ENCODE results near the gene NAALADL2. TPM values are rescaled to one million over a fixed set of nuclear protein-coding genes. Genes with fewer than 3 reads are reported as not detected.
A peak's percentile ranks its signal among the peaks of the same experiment; 100 is the strongest.

NAALADL2 gene
- total and polyA plus RNA-seq, 7 donors, result 0.56 to 3.3 (median 1.6) TPM

DNA sequence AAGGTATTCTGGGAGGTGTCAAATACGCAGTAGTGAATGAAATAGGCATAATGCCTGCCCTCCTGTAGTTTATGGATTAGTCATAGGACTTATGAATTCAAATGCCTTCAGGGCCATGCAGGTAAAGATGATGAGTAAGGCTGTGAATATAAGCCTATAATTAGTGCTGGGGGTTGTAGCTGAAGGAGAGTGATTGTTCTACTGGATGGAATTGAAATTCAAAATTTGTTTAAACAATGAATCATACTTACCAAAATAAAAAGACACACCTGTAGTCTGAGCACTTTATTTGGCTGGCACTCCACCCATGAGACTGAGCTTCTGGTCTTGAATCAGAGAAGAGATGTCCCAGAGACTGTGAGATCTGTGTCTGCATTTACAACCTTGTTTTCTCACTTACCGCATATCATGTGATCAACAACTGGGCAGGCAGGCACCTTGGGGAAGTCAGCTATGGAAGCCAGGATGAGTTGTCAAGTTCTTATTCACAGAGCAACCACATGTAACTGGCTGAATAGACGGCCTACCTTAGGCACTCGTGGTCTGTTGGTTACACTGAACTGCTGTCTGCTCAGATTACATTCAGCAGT lies 291.8 kb downstream of the NAALADL2 start:
- 59 to 65% (median 63%) methylated on average over 4 of the region's 4 CpGs for WGBS, 3 donors
- no peaks in the 10 kb centered on the region for H3K4me1 ChIP-seq
- H3K27ac ChIP-seq, result no peak overlapping the region
- no peak overlapping the region for H3K4me3 ChIP-seq
- TF ChIP-seq, protein P1, sequence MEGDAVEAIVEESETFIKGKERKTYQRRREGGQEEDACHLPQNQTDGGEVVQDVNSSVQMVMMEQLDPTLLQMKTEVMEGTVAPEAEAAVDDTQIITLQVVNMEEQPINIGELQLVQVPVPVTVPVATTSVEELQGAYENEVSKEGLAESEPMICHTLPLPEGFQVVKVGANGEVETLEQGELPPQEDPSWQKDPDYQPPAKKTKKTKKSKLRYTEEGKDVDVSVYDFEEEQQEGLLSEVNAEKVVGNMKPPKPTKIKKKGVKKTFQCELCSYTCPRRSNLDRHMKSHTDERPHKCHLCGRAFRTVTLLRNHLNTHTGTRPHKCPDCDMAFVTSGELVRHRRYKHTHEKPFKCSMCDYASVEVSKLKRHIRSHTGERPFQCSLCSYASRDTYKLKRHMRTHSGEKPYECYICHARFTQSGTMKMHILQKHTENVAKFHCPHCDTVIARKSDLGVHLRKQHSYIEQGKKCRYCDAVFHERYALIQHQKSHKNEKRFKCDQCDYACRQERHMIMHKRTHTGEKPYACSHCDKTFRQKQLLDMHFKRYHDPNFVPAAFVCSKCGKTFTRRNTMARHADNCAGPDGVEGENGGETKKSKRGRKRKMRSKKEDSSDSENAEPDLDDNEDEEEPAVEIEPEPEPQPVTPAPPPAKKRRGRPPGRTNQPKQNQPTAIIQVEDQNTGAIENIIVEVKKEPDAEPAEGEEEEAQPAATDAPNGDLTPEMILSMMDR (IDR thresholded peaks at IDR 0.05), result no peak
- H3K36me3 ChIP-seq (ENCODE audit: insufficient read depth in 1 of 2, low read depth in 1 of 2), result no peaks in the 10 kb centered on the region
- intact Hi-C loops (cut with DNase I), result no loop called here
- no peaks in the 10 kb centered on the region for H3K9me3 ChIP-seq
- ATAC-seq, result peak in 2 of 4 donors; percentile 28 to 58
- H3K27me3 ChIP-seq (ENCODE audit: insufficient read depth in 3 of 3, low read length in 2 of 3), result no peaks in the 10 kb centered on the region
- DNase-seq, result no peak

DNA sequence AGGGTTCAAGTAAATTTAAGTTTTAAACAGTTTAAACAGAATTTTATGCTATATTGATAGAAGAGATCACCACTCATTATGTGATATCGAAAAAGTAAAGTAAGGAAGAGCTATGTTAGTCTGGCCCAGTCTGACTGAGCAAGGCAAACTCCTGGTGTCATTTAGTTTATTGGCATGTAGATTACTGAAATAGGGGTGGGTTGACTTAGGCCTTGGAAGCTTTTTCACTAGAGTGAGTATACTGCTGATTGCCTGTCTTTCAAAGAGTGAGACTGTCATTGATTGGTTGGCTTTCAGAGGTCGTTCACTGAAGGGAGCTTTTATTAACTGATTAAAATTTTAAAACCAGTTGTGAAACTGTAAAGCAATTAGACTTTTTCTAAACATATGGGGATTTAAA lies 294.5 kb downstream of the NAALADL2 start:
- TF ChIP-seq, protein P1 (IDR thresholded peaks at IDR 0.05), result no peak
- no peaks in the 10 kb centered on the region for H3K27me3 ChIP-seq (ENCODE audit: insufficient read depth in 3 of 3, low read length in 2 of 3)
- H3K4me3 ChIP-seq, result no peak overlapping the region
- 90 to 94% (median 92%) methylated on average over 2 of the region's 2 CpGs for WGBS, 3 donors
- H3K9me3 ChIP-seq, result no peaks in the 10 kb centered on the region
- intact Hi-C loops (cut with DNase I), result no loop called here
- no peak for ATAC-seq
- no peaks in the 10 kb centered on the region for H3K4me1 ChIP-seq
- DNase-seq, result no peak
- H3K27ac ChIP-seq, result no peak overlapping the region
- H3K36me3 ChIP-seq (ENCODE audit: insufficient read depth in 1 of 2, low read depth in 1 of 2), result no peaks in the 10 kb centered on the region

DNA sequence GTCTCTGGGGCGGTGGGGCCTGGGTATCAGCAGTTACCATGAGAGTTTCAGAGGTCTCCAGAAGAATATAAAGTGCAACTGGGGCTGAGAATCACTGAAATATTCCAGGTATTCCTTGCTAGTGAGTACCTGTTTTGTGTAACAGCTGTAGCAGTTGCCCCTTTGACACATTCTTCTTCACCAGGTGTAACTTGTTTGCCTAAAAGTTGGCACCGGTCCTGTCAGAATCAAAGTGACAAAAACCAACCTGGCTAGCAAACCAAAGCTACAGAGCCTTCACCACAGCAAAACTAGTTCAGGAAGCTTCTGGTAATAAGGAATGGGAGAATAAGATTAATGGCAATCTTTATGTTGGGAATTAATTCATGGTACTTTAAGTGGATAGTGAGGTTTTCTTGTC lies 296.0 kb downstream of the NAALADL2 start:
- TF ChIP-seq, protein P1 (IDR thresholded peaks at IDR 0.05), result no peak
- intact Hi-C loops (cut with DNase I), result no loop called here
- WGBS, 3 donors, result 91 to 98% (median 96%) methylated on average over 2 of the region's 2 CpGs

DNA sequence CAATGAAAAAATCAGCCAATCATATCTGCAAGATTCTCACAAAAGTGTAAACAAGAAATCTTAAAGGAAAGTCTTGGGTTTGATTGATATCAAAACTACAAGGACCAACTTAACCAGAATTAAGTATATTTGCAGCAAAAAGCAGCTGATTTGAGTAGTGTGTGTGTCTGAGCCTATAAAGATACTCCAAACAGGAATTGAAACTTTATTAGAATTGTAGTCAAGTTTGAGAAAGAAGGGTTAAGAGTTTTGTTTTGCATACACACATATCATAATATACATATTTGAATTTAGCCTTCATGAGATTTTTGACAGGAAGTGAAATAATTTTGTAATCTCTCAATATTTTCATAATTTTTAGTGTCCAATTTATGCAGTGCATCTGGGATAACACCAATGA lies 300.1 kb downstream of the NAALADL2 start:
- no peak for DNase-seq
- Histone ChIP-seq H3K27ac (no peak overlapping the region), H3K4me3 (no peak overlapping the region), H3K9me3 (no peaks in the 10 kb centered on the region), H3K4me1 (no peaks in the 10 kb centered on the region), H3K27me3 (ENCODE audit: insufficient read depth in 3 of 3, low read length in 2 of 3) (no peaks in the 10 kb centered on the region), H3K36me3 (ENCODE audit: insufficient read depth in 1 of 2, low read depth in 1 of 2) (no peaks in the 10 kb centered on the region)
- no peak for ATAC-seq
- TF ChIP-seq, protein P1 (IDR thresholded peaks at IDR 0.05), result no peak
- intact Hi-C loops (cut with DNase I), result no loop called here

More for the DNA sequence above, 296.0 kb downstream of the NAALADL2 start:
- Histone ChIP-seq H3K4me1 (no peaks in the 10 kb centered on the region), H3K9me3 (no peaks in the 10 kb centered on the region), H3K36me3 (ENCODE audit: insufficient read depth in 1 of 2, low read depth in 1 of 2) (no peaks in the 10 kb centered on the region), H3K27ac (no peak overlapping the region), H3K4me3 (no peak overlapping the region), H3K27me3 (ENCODE audit: insufficient read depth in 3 of 3, low read length in 2 of 3) (no peaks in the 10 kb centered on the region)
- DNase-seq (no peak), ATAC-seq (no peak)

DNA sequence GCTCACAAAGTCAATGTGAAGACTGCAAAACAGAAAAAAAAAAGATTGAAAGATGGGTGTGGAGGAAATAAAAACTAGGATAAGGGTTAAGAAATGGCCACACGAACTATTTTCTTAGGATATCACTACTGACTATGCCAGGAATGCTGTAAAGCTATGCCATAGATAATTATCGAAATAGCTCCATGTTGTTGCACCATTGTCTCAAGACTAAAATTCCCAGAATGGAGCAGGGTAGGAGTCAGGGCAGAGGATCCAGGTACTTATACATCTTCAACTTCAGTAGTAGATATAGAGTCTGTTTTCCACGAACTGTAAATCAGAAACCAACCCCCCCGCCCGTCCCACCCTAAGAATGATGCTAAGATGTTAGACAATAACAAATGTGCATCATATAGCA lies 302.2 kb downstream of the NAALADL2 start:
- H3K27ac ChIP-seq, result no peak overlapping the region
- WGBS, 3 donors, result 85 to 88% (median 87%) methylated on average over 5 of the region's 5 CpGs
- intact Hi-C loops (cut with DNase I), result no loop called here
- no peak overlapping the region for H3K4me3 ChIP-seq
- ATAC-seq (no peak), DNase-seq (no peak)
- H3K36me3 ChIP-seq (ENCODE audit: insufficient read depth in 1 of 2, low read depth in 1 of 2), result no peaks in the 10 kb centered on the region
- H3K27me3 ChIP-seq (ENCODE audit: insufficient read depth in 3 of 3, low read length in 2 of 3), result no peaks in the 10 kb centered on the region
- H3K4me1 ChIP-seq, result no peaks in the 10 kb centered on the region
- TF ChIP-seq, protein P1 (IDR thresholded peaks at IDR 0.05), result no peak
- H3K9me3 ChIP-seq, result no peaks in the 10 kb centered on the region

Measured in psoas muscle (tissue), 8 donors.